PC-3 (cell line): ENCODE results near the gene BRD3.

Source experiments
- CTCF ChIP-seq: fragments of 300-600 bp; sonication (generic); conservative IDR thresholded peaks from 2 replicates; pipeline ENCODE4 v1.5.1; 2017; ENCODE audit warnings: antibody characterized with exemption, low read depth, mild to moderate bottlenecking, low read length
- EZH2phosphoT487 ChIP-seq: fragments of 300-600 bp; sonication (generic); IDR thresholded peaks from 2 replicates; pipeline ENCODE4 v1.6.1; 2018; ENCODE audit warnings: mild to moderate bottlenecking, antibody characterized with exemption, low read length, borderline replicate concordance

GRCh38 chr9:134061019-134061687 lies 6.7 kb downstream of the BRD3 start:
- TF ChIP-seq EZH2phosphoT487 (no peak), CTCF (no peak)
